GM20431 (cell line): ENCODE results near the gene HMGCS2.

Source experiments
- in situ Hi-C: fragments of 300-500 bp; cut with MseI, MboI; formaldehyde crosslinking; loops from one replicate; pipeline ENCODE4 v1.15.0; 2020; ENCODE audit warnings: low sequenced_read_pairs; ENCODE audit not compliant: unreplicated experiment

The HMGCS2 gene

GRCh38 chr1:119766374-119766794, 2.3 kb downstream of the HMGCS2 start:
- in situ Hi-C loops = no loop called here

- in situ Hi-C loops = no loop called here
These were observed 4.5 kb downstream of the HMGCS2 start for GRCh38 chr1:119764220-119764619.

- in situ Hi-C loops = no loop called here
These were observed 5.8 kb downstream of the HMGCS2 start for GRCh38 chr1:119762953-119763352.

- in situ Hi-C loops = no loop called here
These were observed 6.3 kb downstream of the HMGCS2 start for GRCh38 chr1:119762409-119762808.

GRCh38 chr1:119758584-119758983, 10.1 kb downstream of the HMGCS2 start:
- in situ Hi-C loops = no loop called here

GRCh38 chr1:119752592-119752991, 16.1 kb downstream of the HMGCS2 start:
- in situ Hi-C loops = no loop called here

GRCh38 chr1:119748040-119748439, 20.7 kb downstream of the HMGCS2 start:
- in situ Hi-C loops = no loop called here

- in situ Hi-C loops = no loop called here
These were observed 21.3 kb downstream of the HMGCS2 start for GRCh38 chr1:119747451-119747850.

- in situ Hi-C loops = no loop called here
These were observed 23.7 kb downstream of the HMGCS2 start for GRCh38 chr1:119745034-119745433.

- in situ Hi-C loops = no loop called here
These were observed 24.1 kb downstream of the HMGCS2 start for GRCh38 chr1:119744598-119744942.

- in situ Hi-C loops = no loop called here
These were observed 24.7 kb downstream of the HMGCS2 start for GRCh38 chr1:119743776-119744597.

GRCh38 chr1:119743308-119743707, 25.4 kb downstream of the HMGCS2 start:
- in situ Hi-C loops = no loop called here

- in situ Hi-C loops = no loop called here
These were observed 26.0 kb downstream of the HMGCS2 start for GRCh38 chr1:119742677-119743076.

- in situ Hi-C loops = no loop called here
These were observed 26.5 kb downstream of the HMGCS2 start for GRCh38 chr1:119742202-119742601.

GRCh38 chr1:119740896-119741780, 27.6 kb downstream of the HMGCS2 start:
- in situ Hi-C loops = no loop called here

GRCh38 chr1:119740261-119740660, 28.4 kb downstream of the HMGCS2 start:
- in situ Hi-C loops = no loop called here

GRCh38 chr1:119739150-119739549, 29.6 kb downstream of the HMGCS2 start:
- in situ Hi-C loops = no loop called here

- in situ Hi-C loops = no loop called here
These were observed 30.5 kb downstream of the HMGCS2 start for GRCh38 chr1:119738100-119738720.

GRCh38 chr1:119737040-119737682, 31.5 kb downstream of the HMGCS2 start:
- in situ Hi-C loops = no loop called here

GRCh38 chr1:119736649-119737039, 32.1 kb downstream of the HMGCS2 start:
- in situ Hi-C loops = no loop called here
